Measurements from ENCODE around the gene MMD2.

Gene MMD2

DNA sequence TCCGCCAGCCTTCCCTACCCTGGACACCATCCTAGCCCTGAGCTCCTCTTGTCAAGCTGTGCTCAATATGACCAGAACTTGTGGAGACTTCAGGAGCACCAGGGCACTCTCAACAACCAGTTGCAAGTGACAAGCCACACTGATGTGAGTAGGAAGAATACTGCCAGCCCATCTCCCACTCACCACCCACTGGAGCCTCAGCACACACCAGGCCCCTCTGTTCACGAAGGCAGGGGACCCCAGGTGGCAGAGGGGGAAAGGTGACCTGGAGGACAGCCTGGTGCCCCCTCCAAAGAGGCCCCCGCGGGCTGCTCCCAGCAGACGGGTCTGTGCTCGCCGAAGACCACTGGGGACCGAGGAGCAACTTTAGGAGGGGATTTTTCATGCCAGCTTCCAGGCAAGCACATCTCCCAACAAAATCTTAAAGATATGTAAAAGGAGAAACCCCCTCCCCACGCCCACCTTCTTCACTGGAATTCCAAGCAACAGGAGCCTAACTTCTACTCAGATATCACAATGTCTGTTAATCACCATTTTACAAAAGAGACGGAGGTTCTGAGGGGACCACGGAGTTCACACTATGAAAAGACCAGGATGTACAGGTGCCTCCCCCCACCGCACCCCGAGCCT lies 1.0 kb downstream of the MMD2 start:
- no peak for DNase-seq

DNA sequence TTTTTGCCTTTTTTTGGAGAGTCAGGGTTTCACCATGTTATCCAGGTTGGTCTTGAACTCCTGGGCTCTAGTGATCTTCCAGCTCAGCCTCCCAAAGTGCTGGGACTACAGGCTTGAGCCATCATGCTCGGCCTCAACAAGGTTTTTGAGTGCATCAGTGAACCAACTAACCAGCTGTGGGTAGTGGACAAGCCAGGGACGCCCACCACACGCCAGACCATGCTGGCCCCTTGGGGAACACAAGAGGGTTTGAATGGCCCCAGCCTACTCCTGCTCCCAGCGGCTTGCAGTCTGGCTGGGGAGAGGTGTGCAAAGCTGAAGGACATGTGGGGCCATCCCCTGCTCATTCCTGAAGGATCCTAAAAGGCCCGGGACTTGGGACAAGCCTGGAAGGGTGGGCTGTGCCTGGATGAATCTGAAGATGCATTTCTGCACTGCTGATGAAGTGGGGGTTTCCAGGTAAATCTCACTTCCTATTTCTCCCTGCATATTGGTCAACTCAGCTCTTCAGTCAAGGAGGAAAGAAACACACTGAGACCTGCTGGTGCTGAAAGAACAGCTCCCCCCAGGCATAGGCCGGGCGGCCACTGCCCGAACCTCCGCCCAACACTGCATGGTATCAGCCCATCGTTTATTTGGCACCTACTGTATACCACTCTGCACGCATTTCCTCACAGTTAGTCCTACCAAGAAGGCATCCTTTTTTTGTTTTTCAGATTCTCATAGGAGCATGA lies 6.9 kb downstream of the MMD2 start:
- no peak for DNase-seq

GRCh38 chr7:4951304-4951703 lies 7.7 kb downstream of the MMD2 start:
- DNase-seq = no peak

DNA sequence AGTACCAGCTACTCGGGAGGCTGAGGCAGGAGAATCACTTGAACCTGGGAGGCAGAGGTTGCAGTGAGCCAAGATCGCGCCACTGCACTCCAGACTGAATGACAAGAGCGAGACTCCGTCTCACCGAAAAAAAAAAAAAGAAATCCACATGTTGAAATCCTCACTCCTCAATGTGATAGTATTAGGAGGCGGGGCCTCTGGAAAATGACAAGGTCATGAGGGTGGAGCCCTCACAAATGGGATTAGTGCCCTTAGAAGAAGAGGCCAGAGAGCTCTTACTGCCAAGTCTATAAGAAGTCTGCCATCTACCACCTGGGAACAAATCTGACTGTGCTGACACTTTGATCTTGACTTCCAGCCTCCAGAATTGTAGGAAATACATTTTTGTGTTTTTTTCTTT lies 10.6 kb downstream of the MMD2 start:
- DNase-seq = no peak

DNA sequence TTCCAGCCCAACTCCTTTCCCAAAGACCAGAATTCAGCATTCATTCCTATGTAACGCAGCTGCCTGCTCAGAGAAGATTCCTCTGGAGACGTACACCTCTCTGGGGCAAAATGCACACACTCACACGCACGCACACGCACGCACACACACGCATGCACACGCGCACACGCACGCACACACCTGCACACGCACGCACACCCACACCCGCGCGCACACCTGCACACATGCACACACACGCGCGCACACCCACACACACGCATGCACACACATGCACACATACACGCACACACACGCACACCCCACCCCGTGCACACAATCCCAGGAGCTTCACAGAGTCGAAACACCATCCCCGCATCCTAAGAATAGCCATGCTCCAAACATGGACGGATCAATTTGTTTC lies 13.0 kb downstream of the MMD2 start:
- no peak for DNase-seq

DNA sequence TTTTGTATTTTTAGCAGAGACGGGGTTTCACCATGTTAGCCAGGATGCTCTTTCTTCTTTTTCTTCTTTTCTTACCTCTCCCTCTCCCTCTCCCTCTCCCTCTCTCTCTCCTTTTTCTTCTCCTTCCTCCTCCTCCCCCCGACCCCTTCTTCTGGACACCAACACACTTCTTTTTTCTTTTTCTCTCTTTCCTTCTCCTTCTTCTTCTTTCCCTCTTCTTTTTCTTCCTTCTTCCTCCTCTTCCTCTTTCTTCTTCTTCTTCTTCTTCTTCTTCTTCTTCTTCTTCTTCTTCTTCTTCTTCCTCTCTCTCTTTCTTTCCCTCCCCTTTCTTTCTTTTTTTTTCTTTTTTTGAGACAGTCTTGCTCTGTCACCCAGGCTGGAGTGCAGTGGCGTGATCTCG lies 14.0 kb downstream of the MMD2 start:
- no peak for DNase-seq

DNA sequence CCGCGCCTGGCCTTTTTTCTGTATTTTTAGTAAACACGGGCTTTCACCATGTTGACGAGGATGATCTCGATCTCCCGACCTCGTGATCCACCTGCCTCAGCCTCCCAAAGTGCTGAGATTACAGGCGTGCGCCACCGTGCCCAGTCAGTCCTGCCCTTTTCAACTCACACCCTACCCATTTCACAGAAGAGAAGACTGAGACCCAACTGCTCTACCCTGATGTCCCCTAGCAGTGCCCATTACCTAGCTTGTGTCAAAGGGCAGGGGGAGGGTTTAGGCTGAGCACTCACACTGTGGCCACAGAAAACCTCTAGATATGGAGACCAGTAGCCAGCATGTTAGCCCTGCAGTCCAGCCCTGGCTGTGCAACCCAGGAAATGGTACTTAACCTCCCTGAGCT lies 15.7 kb downstream of the MMD2 start:
- no peak for DNase-seq

GRCh38 chr7:4939971-4940728 lies 18.8 kb downstream of the MMD2 start:
- no peak for DNase-seq

- no peak for DNase-seq
Measured at GRCh38 chr7:4937411-4937810, 21.6 kb downstream of the MMD2 start.

DNA sequence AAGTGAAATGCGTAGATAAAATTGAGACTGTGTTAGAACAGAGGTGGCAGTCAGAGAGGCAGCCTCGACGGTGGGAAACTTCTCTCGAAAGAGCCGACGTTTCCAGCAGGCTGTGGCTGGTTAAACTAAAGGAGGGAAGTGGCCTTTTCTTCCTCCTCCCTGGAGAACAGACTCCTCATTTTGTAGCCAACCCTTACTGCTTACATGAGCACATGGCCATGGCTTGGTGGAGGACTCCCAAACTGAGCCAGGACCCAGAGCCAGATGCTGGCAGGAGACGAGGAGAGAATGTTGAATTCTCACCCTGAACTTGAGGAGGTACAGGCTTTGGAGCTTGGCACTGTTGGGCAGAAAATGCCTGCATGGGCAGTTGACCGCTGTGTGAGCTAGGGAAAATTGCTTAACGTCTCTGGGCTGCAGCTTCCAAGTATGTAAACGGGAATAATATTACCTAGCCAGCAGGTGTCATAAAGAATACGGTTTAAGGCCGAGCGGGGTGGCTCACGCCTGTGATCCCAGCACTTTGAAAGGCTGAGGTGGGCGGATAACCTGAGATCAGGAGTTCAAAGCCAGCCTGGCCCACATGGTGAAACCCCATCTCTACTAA lies 24.5 kb downstream of the MMD2 start:
- no peak for DNase-seq

DNA sequence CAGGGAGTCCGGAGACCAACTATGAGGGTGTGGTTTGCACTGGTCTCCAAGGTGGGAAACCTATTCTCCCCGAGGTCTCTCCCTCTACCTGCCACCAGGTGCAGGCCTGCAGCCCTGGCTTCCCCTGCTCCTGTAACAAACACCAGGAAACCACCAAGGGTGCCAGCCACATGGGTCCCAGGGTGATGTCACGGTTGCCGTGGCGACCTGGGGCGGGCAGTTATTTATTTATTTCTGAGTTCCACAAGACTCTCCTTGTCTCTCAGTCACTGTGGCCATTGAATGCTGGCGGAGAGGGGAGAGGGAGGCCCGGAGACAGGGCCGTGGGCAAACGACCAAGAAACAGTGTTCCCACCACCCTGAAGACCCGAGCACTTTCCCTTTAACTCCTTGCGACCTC lies 27.0 kb downstream of the MMD2 start:
- no peak for DNase-seq

DNA sequence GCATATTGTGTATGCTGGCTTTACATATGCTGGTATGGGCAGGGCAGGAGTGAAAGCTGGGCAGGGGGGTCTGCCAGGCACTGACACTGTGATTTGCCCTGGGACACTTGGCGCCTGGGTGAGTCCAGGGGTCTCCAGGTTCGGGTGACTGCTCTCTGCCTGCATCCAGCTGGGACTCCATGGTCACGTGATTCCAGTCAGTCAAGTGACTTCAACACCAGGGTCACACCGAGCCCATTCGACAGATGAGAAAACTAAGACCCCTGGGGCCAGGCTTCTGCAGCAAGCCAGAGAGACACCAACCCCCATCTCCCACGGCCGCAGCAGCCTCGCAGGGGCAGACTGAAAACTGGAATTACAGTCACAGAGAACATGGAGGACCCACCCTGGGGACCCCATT lies 30.0 kb downstream of the MMD2 start:
- no peak for DNase-seq

DNA sequence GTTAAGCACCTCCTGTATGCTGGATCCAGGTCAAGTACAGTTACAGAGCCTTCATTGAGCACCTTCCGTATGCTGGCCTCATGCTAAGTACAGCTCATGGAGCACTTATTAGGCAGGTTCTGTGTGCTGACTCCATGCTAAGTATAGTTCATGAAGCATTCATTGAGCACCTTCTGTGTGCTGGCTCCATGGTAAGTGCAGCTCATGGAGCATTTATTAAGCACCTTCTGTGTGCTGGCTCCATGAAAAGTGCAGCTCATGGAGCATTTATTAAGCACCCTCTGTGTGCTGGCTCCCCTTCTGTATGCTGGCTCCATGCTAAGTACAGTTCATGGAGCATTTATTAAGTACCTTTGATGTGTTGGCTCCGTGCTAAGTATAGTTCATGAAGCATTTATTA lies 30.5 kb downstream of the MMD2 start:
- DNase-seq = no peak

GRCh38 chr7:4919969-4920766 lies 38.8 kb downstream of the MMD2 start:
- DNase-seq = no peak

DNA sequence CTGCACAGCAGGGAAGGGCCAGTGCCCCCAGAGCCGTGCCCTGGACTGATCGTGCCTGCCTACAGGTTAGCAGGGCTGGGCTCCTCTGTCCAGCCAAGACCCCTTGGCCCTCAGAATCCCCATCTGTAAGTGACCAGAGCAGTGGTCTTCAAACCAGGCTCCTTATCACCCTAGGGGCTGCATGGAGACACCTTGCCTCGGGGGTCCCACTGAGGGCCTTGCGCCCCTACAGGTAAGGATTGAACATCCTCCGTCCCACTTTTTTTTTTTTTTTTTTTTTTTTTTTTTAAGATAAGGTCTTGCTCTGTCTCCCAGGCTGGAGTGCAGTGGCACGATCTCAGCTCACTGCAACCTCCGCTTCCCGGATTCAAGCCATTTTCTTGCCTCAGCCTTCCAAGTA lies 42.9 kb downstream of the MMD2 start:
- no peak for DNase-seq

DNA sequence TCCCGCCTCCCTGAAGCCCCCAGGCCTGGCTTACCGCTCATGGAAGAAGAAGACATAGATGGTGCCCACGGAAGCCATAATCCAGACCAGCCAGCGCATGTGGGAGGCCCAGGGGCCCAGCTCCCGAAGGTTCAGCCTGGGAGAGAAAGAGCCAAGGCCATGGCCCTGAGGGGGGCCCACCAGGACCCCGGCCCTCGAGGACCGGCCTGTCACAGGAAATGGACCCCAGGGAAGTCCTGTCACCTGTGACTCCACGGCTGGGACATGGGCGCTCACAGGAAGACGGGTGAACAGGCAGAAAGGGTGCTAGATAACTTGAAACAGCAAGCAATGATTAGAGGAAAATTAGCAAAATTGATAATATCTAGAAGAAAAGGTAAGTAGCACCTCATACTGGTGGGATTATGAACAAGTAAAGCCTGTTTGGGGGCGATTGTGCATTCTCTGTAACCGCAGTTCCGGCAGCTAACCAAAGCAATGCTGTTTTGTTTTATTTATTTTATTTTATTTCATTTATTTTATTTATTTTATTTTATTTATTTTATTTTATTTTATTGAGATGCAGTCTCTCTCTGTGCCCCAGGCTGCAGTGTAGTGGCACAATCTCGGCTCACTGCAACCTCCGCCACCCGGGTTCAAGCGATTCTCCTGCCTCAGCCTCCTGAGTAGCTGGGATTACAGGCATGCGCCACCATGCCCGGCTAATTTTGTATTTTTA lies 47.7 kb downstream of the MMD2 start:
- no peak for DNase-seq

DNA sequence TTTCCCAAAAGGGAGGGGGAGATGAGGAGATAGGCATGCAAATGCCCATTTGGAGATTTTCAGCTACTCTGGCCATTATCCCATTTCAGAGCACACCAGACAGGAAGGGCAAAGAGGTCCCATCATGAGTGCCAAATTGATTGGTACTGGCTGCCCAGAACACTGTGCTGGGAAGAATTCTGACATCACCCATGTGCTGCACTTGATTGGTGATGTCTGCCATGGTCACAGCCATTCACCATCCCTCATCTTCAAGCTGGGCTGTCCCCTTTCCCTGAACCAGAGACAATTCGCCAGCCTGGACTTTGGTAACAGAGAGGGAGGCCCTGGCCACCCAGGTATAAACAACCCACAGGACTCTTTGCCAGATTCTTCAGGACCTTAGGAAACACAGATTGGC lies 52.3 kb downstream of the MMD2 start:
- DNase-seq = no peak

DNA sequence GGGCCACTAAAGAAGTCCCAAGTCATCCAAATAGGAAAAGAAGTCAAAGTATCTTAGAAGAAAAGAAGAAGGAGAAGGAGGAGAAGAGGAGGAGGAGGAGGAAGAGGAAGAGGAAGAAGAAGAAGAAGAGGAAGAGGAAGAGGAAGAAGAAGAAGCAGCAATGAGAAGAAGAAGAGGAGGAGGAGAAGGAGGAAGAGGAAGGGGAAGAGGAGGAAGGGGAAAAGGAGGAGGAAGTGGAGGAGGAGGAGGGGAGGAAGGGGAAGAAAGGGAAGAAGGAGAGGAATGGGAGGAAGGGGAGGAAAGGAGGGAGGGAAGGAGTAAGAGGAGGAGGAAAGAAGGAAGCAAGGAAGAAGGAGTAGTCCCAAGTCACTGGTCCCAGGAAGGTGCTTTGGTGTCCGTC lies 53.8 kb downstream of the MMD2 start:
- no peak for DNase-seq

GRCh38 chr7:4904346-4904745 lies 54.6 kb downstream of the MMD2 start:
- no peak for DNase-seq

DNA sequence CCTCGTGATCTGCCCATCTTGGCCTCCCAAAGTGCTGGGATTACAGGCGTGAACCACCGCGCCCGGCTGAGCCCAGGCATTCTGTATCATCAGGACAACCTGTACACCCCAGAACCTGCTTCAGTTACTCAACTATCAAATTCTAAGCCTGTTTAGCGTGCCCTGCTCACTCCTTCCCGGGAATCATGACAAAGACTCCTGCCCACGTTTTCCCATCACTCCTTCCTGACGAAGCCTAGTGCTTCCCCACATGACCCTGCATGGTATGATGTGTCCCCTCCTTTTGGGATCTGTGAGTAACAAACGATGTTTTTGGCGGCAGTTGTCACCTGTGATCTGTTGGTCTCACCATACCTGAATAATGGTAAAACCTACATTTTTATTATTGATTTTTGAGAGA lies 63.2 kb downstream of the MMD2 start:
- DNase-seq = no peak

GRCh38 chr7:4894482-4894881 lies 64.5 kb downstream of the MMD2 start:
- DNase-seq = no peak

- no peak for DNase-seq
Measured at GRCh38 chr7:4893929-4894475, 65.0 kb downstream of the MMD2 start.

Data from NCI-H1694 (cell line).